Kidney epithelial cell (primary cell): ENCODE results near the gene MEIS3. TPM values are rescaled to one million over a fixed set of nuclear protein-coding genes. Genes with fewer than 3 reads are reported as not detected.
"Not testable (repeated sequence)": the region's sequence is repeated elsewhere in the genome, so short reads cannot be mapped to it uniquely, and the experiment has no call there.

Source experiments
- DNase-seq: peaks from one replicate; pipeline ENCODE4 v3.0.0-alpha.2; 2010; ENCODE audit warnings: low read depth
- H3K27me3 ChIP-seq: 2 replicates; pipeline ENCODE4 v1.6.0; 2011; ENCODE audit warnings: low read length; ENCODE audit not compliant: control insufficient read depth, insufficient read depth
- H3K36me3 ChIP-seq: 2 replicates; pipeline ENCODE4 v1.5.1; 2011; ENCODE audit warnings: low read length; ENCODE audit not compliant: control insufficient read depth, insufficient read depth
- H3K4me3 ChIP-seq: 2 replicates; pipeline ENCODE4 v1.5.1; 2011; ENCODE audit warnings: low read depth, mild to moderate bottlenecking, control low read depth, low read length
- total RNA-seq: library from RNA; depleted of rRNA; stranded (reverse); fragments of >200 nt; gene quantifications from 2 replicates; pipeline ENCODE4 v1.2.3, GENCODE V29; 2015
- TF ChIP-seq, protein P1 (sequence below): IDR thresholded peaks from 2 replicates; pipeline ENCODE4 v1.5.1; 2011; ENCODE audit warnings: mild to moderate bottlenecking, moderate library complexity, low read length, control low read depth, inconsistent platforms; ENCODE audit not compliant: insufficient read depth, poor library complexity, severe bottlenecking

Gene MEIS3
- total RNA-seq, 1 donor from 2014 or later, result 2.3 TPM

- H3K4me3 ChIP-seq, result no peak overlapping the region
- no peak for DNase-seq
- no peaks in the 10 kb centered on the region for H3K36me3 ChIP-seq
- TF ChIP-seq, protein P1, sequence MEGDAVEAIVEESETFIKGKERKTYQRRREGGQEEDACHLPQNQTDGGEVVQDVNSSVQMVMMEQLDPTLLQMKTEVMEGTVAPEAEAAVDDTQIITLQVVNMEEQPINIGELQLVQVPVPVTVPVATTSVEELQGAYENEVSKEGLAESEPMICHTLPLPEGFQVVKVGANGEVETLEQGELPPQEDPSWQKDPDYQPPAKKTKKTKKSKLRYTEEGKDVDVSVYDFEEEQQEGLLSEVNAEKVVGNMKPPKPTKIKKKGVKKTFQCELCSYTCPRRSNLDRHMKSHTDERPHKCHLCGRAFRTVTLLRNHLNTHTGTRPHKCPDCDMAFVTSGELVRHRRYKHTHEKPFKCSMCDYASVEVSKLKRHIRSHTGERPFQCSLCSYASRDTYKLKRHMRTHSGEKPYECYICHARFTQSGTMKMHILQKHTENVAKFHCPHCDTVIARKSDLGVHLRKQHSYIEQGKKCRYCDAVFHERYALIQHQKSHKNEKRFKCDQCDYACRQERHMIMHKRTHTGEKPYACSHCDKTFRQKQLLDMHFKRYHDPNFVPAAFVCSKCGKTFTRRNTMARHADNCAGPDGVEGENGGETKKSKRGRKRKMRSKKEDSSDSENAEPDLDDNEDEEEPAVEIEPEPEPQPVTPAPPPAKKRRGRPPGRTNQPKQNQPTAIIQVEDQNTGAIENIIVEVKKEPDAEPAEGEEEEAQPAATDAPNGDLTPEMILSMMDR, result no peak
- peaks cover 67% of the 10 kb centered on the region for H3K27me3 ChIP-seq
These were observed 2.1 kb downstream of the MEIS3 start for GRCh38 chr19:47417107-47417745.

- peaks cover 61% of the 10 kb centered on the region for H3K27me3 ChIP-seq
- TF ChIP-seq, protein P1, result no peak
These were observed 2.7 kb downstream of the MEIS3 start for GRCh38 chr19:47416643-47416985.

DNA sequence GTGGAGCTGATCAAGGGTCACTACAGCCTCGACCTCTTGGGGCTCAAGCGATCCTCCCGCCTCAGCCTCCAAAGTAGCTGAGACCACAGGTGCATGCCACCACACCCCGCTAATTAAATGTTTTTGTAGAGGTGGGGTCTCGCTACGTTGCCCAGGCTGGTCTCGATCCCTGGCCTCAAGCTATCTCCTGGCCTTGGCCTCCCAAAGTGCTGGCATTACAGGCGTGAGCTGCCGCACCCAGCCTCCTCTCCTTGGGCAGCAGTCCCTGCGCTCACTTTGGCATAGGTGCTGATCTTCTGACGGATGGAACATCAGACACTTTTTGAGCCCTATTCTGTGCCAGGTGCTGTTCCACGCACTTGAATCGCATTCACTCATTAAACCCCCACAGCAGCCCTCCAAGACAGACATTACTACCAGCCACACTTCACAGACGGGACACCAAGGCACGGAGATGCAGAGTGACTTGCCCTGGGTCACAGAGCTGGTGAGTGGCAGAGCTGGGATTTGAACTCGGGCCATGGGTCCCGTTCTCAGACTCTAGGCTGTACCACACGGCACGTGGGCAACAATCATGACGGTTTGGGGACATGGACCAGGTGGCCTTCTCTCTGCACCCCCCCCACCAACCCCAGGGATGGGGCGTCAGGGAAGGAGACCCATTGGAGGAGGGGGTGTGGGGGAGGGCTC, 3.2 kb downstream of the MEIS3 start:
- TF ChIP-seq, protein P1, result no peak

More at GRCh38 chr19:47416643-47416985, 2.7 kb downstream of the MEIS3 start:
- H3K36me3 ChIP-seq, result no peaks in the 10 kb centered on the region
- no peak for DNase-seq
- no peak overlapping the region for H3K4me3 ChIP-seq

DNA sequence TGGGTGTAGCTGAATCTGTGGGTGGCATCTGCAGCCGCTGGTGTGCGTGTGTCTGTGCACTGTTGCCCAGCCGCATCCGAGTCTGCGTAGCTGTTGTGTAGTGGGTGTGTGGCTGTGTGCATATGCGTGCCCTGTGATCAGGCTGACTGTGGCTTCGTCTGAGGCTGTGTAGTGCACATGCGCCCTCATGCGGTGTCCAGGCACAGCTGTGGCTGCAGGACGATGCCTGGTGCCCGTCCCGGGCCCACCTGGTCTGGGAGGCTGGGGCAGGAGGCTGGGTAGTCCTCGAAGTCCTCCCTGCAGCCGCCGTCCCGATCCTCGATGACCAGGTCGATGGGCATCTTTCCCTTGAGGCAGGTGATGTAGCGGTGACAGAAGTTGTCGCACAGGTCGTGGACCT, 4.9 kb downstream of the MEIS3 start:
- TF ChIP-seq, protein P1, result no peak
- no peaks in the 10 kb centered on the region for H3K36me3 ChIP-seq
- no peak overlapping the region for H3K4me3 ChIP-seq
- peaks cover 39% of the 10 kb centered on the region for H3K27me3 ChIP-seq
- DNase-seq, result no peak

More for the DNA sequence above, 3.2 kb downstream of the MEIS3 start:
- no peaks in the 10 kb centered on the region for H3K36me3 ChIP-seq
- H3K27me3 ChIP-seq, result peaks cover 56% of the 10 kb centered on the region
- H3K4me3 ChIP-seq, result no peak overlapping the region
- no peak for DNase-seq

DNA sequence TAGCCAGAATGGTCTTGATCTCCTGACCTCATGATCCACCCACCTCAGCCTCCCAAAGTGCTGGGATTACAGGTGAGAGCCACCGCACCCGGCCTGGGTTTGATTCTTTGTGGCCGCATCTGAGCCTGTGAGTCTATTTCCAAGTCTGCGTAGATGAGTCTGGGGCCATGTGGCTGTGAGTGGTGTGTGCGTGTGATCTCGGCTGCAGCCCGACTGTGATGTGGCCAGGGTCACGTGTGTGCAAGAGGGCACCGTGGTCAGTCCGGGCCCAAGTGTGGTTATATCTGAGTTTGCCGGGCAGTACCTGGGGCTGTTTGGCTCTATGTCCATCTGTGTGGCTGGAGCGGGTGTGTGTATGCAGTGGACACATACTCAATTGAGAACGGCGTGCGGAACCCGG, 5.4 kb downstream of the MEIS3 start:
- Histone ChIP-seq H3K4me3 (no peak overlapping the region), H3K36me3 (no peaks in the 10 kb centered on the region), H3K27me3 (peaks cover 37% of the 10 kb centered on the region)
- no peak for DNase-seq
- TF ChIP-seq, protein P1, result no peak

DNA sequence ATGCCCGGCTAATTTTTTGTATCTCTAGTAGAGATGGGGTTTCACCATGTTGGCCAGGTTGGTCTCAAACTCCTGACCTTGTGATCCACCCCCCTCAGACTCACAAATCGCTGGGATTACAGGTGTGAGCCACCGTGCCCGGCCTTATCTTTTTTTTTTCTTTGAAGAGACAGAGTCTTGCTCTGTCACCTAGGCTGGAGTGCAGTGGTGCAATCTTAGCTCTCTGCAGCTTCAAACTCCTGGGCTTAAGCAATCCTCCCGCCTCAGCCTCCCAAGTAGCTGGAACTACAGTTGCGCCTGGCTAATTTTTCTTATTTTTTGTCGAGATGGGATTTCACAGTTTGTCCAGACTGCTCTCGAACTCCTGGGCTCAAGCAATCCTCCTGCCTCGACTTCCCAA, 7.6 kb downstream of the MEIS3 start:
- H3K27me3 ChIP-seq, result peaks cover 26% of the 10 kb centered on the region
- H3K36me3 ChIP-seq, DNase-seq, H3K4me3 ChIP-seq: not testable (repeated sequence)
